Loucy (cell line): Measurements from ENCODE around the gene NHLRC2.
"Not testable (repeated sequence)": the region's sequence is repeated elsewhere in the genome, so short reads cannot be mapped to it uniquely, and the experiment has no call there.

ENCODE experiments used
- CTCF ChIP-seq: fragments of 200-600 bp; sonication (generic); conservative IDR thresholded peaks from 2 replicates; pipeline ENCODE4 v1.5.1; 2014; ENCODE audit warnings: mild to moderate bottlenecking, antibody characterized with exemption, low read length
- EZH2phosphoT487 ChIP-seq: fragments of 200-600 bp; IDR thresholded peaks from 2 replicates; pipeline ENCODE4 v1.6.1; 2018; ENCODE audit warnings: antibody characterized with exemption, mild to moderate bottlenecking, moderate library complexity, borderline replicate concordance

- not testable (repeated sequence) for TF ChIP-seq CTCF, EZH2phosphoT487
Observed at GRCh38 chr10:113814700-113815099, 39.8 kb upstream of the NHLRC2 start.
